WERI-Rb-1 (cell line): ENCODE measurements around the gene ADGRL3.

Experiments used
- DNase-seq: peaks from one replicate; pipeline ENCODE4 v3.0.0-alpha.2; 2020
- H3K27ac ChIP-seq: fragments of 250-450 bp; sonication (Bioruptor Pico); 2 replicates; pipeline ENCODE4 v1.5.1; 2020; ENCODE audit warnings: mild to moderate bottlenecking, moderate library complexity
- H3K27me3 ChIP-seq: fragments of 250-450 bp; sonication (Bioruptor Pico); 2 replicates; pipeline ENCODE4 v1.5.1; 2021; ENCODE audit warnings: mild to moderate bottlenecking, low read depth, moderate library complexity; ENCODE audit not compliant: insufficient read depth, severe bottlenecking
- H3K36me3 ChIP-seq: fragments of 250-450 bp; sonication (Bioruptor Pico); 2 replicates; pipeline ENCODE4 v1.5.1; 2020; ENCODE audit warnings: mild to moderate bottlenecking, moderate library complexity
- H3K4me3 ChIP-seq: 2 replicates; pipeline ENCODE4 v1.5.1; 2011; ENCODE audit warnings: low read depth, mild to moderate bottlenecking, control low read depth, low read length
- H3K9me3 ChIP-seq: fragments of 250-450 bp; sonication (Bioruptor Pico); 2 replicates; pipeline ENCODE4 v1.5.1; 2021; ENCODE audit warnings: mild to moderate bottlenecking, moderate library complexity; ENCODE audit not compliant: severe bottlenecking
- TF ChIP-seq, protein P1 (sequence below): IDR thresholded peaks from 2 replicates; pipeline ENCODE4 v1.5.1; 2011; ENCODE audit warnings: low read depth, mild to moderate bottlenecking, control low read depth, inconsistent platforms, low read length

Gene ADGRL3

DNA sequence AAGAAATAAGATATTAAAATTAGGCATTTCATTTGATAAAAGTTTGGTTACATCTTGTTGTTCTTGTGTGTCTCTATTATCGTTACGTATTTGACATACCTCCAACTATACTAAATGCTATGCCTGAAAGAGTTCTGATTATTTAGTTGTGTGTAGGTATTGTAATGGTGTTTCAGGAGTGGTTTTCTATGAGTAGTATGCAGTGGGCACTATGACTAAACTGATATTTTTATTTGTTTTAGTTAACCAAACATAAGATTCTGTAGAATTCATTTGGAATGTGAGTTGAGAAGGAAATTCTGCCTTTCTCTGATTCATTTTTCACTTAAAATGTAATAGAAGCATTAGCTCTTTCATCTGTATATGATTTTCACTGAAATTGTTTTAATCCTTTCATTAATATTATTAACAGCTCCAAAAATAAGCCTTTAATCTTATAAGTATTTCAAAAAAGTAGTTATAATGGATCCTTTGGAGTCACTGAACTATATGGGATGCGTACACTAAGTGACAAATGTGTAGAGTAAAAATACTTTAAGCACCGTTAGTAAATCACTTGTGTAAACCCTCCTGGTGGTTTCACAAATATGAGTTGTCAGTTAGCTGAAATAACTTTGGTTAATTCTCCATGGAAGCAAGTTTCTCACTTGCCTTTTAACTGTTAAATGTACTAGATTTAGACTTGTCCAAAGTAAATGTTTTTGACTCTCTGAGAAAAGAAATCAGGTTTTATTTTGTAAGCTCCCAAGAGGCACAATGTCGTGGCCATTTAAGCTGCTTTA lies 388.7 kb downstream of the ADGRL3 start:
- Histone ChIP-seq H3K9me3 (no peaks in the 10 kb centered on the region), H3K36me3 (no peaks in the 10 kb centered on the region), H3K27ac (no peak overlapping the region), H3K4me3 (no peak overlapping the region), H3K27me3 (no peaks in the 10 kb centered on the region)
- TF ChIP-seq, protein P1, sequence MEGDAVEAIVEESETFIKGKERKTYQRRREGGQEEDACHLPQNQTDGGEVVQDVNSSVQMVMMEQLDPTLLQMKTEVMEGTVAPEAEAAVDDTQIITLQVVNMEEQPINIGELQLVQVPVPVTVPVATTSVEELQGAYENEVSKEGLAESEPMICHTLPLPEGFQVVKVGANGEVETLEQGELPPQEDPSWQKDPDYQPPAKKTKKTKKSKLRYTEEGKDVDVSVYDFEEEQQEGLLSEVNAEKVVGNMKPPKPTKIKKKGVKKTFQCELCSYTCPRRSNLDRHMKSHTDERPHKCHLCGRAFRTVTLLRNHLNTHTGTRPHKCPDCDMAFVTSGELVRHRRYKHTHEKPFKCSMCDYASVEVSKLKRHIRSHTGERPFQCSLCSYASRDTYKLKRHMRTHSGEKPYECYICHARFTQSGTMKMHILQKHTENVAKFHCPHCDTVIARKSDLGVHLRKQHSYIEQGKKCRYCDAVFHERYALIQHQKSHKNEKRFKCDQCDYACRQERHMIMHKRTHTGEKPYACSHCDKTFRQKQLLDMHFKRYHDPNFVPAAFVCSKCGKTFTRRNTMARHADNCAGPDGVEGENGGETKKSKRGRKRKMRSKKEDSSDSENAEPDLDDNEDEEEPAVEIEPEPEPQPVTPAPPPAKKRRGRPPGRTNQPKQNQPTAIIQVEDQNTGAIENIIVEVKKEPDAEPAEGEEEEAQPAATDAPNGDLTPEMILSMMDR, result no peak
- no peak for DNase-seq

DNA sequence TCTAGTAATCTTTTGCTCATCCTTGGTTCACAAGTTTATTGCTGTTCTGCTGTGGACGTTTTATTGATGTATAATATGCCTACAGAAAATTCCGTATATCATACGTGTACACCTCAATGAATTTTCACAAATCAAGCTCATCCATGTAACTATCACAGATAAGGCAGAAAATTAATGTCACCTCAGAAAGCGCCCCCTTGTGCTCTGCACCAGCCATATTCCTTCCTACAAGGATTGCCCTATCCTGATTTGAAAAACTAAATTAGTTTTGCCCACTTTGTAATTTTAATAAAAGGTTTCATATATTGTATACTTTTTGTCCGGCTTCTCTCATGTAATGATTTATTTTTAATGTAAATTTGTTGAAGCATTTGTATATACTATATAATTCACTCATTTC lies 390.8 kb downstream of the ADGRL3 start:
- DNase-seq, result no peak
- no peaks in the 10 kb centered on the region for H3K27me3 ChIP-seq
- no peak overlapping the region for H3K27ac ChIP-seq
- H3K4me3 ChIP-seq, result no peak overlapping the region
- H3K9me3 ChIP-seq, result no peaks in the 10 kb centered on the region
- TF ChIP-seq, protein P1, result peak; percentile 32; the same call in 1 of the 2 replicates
- H3K36me3 ChIP-seq, result no peaks in the 10 kb centered on the region

DNA sequence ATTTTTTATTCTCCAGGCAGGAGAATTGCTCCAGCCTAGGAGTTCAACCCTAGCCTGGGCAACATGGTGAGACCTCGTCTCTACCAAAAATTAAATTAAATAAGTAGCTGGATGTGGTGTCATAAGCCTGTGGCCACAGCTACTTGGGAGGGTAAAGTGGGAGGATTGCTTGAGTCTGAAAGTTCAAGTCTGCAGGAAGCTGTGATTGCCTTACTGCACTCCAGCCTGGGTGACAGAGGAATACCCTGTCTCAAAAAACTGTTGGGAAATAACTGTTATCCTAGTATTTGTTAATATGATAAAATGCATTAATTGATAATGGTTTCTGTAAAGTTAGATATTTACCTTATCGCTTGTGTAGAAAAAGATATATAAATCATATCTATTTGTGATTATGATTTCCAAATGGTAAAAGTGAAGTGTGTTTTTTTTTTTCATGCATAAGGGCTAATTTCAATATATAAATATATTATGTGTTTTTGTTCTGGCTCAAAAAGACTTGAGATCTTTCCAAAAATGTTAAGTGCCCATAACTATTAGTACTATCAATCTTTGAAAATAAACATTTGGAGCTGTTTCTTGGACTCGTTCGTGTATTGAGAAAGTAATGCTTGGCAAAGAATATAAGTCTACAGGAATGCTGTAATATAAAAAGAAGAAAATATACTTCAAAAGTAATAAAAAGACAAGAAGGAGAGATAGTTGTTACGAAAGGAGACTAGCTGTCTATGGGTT lies 396.6 kb downstream of the ADGRL3 start:
- no peaks in the 10 kb centered on the region for H3K27me3 ChIP-seq
- no peak for DNase-seq
- no peak overlapping the region for H3K4me3 ChIP-seq
- H3K27ac ChIP-seq, result no peak overlapping the region
- no peaks in the 10 kb centered on the region for H3K36me3 ChIP-seq
- H3K9me3 ChIP-seq, result peaks cover 4% of the 10 kb centered on the region
- TF ChIP-seq, protein P1, result no peak

DNA sequence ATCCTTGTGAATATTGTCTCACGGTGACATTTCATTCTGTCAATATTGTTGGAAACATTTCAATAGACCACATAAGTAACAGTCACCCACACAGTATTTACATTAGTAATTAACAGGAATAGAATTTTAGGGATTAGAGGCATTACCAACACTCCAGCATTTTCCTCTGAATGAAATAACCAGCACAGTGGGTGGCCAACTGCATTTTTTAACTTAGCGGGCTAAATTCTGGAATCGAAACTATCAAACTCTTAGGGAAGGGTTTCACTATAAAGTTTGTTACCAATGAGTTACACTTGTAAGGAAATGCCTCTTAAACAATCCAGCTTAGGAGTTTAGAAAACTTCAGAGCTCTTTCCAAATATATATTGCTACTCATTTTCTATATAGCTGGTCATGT lies 403.0 kb downstream of the ADGRL3 start:
- H3K27me3 ChIP-seq, result no peaks in the 10 kb centered on the region
- H3K36me3 ChIP-seq, result no peaks in the 10 kb centered on the region
- no peak overlapping the region for H3K27ac ChIP-seq
- TF ChIP-seq, protein P1, result no peak
- H3K4me3 ChIP-seq, result no peak overlapping the region
- H3K9me3 ChIP-seq, result peaks cover 6% of the 10 kb centered on the region
- no peak for DNase-seq

DNA sequence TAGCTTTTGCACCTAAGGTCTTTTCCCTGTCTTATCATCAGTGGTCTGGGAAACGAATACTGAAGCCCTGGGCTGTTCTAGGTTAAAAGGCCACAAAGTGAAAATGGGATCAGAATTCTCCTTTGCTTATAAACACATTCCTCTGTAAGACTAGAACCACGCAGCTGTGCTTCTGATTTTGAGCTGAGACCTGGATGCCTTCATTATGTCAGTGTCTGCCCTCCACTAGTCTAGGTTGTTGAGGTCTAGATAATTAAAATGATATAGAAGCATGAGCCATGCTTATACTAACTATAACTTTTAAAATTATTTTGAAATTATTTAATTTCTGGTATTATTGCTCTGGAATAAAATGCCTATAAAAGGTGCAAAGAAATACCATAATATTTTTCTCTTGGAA lies 403.9 kb downstream of the ADGRL3 start:
- Histone ChIP-seq H3K36me3 (no peaks in the 10 kb centered on the region), H3K27me3 (no peaks in the 10 kb centered on the region), H3K27ac (no peak overlapping the region), H3K4me3 (no peak overlapping the region), H3K9me3 (peaks cover 4% of the 10 kb centered on the region)
- DNase-seq, result no peak
- TF ChIP-seq, protein P1, result no peak
